Measurements from ENCODE around the gene PGAM2.
"Not testable (repeated sequence)": the region's sequence is repeated elsewhere in the genome, so short reads cannot be mapped to it uniquely, and the experiment has no call there.

Gene PGAM2

DNA sequence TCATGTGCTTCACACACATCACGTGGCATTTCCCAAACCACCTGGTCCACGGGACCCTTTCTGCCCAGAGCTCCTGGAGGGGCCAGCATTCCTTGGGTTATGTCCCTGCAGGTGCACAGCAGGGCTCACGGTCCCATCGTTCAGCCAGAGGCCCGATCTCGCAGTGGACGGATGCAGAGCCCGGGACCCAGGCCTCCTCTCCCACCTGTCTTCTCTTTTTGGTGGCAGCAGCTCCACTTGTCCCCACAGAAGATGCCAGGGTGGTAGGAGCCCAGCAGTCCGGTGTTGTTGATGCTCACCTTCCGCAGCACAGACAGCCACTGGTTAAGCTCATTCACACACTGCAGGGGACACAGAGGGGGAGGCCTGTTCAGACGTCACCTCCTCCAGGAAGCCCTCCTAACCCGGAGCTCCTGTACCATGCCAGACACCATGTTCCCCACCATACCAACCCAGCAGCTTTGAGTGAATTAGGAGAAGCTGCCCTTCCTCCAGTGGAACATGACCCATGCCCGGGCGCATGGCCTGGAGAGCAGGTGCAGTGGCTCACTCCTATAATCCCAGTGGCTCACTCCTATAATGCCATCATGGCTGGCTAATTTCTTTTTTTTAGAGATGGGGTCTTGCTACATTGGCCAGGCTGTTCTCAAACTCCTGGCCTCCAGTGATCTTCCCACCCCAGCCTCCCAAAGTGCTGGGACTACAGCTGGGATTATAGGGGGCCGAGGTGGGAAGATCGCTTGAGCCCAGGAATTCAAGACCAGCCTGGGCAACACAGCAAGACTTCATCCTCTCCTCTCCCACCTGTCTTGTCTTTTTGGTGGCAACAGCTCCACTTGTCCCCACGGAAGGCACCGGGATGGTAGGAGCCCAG is 31.2 kb downstream of the PGAM2 start:
- in situ Hi-C loops (cut with MboI; ENCODE audit: low sequenced_read_pairs), result not testable (repeated sequence)

DNA sequence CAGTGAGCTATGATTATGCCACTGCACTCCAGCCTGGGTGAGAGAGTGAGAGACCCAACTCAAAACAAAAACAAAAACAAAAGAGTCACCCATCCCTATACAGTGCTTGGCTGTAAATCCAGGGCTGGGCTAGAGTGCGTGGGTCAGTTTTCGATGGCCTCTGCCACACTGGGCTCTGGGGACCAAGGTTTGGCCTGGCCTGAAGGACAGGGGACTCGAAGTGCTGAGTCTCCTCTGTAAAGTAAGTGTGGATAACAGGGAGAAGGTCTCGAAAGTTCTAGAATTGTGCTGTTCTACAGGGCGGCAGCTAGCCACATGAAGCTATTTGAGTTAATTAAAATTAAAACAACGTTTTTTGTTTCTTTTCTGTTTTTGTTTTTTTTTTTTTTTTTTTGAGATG is 33.3 kb downstream of the PGAM2 start:
- in situ Hi-C loops (cut with MboI; ENCODE audit: low sequenced_read_pairs), result not testable (repeated sequence)

DNA sequence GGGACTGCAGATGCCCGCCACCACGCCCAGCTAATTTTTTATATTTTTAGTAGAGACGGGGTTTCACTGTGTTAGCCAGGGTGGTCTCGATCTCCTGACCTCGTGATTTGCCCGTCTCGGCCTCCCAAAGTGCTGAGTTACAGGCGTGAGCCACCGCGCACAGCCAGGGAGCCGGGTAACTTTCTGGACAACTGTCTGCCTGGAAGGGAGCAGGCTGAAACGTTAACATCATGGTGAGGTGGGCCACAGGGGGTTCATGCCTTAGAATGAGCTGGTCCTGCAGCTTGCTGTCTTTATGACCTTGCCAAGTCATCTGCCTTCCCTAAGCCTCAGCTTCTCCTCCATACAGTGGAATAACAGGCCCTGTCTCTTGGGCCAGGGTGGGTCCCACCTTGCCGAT is 34.0 kb downstream of the PGAM2 start:
- in situ Hi-C loops (cut with MboI; ENCODE audit: low sequenced_read_pairs), result not testable (repeated sequence)

DNA sequence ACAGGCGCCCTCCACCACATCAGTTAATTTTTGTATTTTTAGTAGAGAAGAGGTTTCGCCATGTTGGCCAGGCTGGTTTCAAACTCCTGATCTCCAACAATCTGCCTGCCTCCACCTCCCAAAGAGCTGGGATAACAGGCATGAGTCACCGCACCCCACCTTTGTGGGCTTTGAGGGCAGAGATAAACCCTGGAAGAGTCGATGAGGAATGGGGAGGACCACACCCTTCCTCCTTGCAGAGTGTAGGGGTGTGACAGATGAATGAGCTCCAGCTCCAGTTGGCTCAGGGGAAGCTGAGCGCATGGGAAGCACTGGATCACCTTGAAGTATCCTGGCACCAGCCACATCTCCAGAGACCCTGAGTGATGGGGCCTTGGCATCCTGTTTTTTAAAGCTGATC is 35.3 kb downstream of the PGAM2 start:
- in situ Hi-C loops (cut with MboI; ENCODE audit: low sequenced_read_pairs), result not testable (repeated sequence)

DNA sequence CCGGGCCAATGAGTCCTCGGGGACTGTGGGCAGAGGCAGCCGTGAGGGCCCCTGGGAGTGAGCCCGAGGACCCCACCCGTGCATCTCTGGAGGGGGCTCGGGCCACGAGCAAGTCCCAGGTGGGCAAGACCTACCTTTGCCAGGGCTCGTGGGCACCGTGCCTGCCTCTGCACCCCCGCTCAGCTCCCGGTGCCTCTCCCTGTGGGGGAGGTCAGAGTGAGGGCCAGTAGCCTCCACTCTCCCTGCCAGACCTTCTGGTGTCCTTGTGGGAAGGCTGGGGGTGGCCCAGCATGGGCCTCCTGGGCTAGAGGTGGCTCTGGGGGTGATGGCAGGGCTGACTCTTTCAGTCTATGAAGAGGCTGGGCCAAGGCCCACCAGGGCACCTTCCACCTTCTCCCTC is 35.9 kb downstream of the PGAM2 start:
- in situ Hi-C loops (cut with MboI; ENCODE audit: low sequenced_read_pairs), result not testable (repeated sequence)

DNA sequence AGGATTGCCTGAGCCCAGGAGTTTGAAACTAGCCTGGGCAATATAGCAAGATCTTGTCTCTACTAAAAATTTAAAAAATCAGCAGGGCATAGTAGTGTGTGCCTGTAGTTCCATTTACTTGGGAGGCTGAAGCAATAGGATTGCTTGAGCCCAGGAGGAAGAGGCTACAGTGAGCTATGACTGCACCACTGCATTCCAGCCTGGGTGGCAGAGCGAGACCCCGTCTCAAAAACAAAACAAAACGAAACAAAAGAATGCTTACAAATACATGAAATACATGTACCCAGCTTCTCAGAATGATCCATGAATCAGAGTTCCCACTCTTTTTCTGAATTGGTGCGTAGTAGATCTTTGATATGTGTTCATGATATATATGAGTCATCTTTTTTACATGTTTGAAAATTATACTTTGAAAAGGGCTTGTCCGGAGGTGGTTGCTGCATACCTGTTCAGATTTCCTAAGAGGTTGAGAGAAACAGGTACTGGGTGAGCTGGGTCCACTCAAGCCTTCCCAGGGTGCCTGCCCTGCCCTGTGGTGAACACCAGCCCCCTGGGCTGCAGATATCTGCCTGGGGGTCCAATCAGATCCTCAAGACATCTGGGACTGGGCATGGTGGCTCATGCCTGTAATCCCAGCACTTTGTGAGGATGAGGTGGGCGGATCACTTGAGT is 42.4 kb downstream of the PGAM2 start:
- in situ Hi-C loops (cut with MboI; ENCODE audit: low sequenced_read_pairs), result not testable (repeated sequence)

DNA sequence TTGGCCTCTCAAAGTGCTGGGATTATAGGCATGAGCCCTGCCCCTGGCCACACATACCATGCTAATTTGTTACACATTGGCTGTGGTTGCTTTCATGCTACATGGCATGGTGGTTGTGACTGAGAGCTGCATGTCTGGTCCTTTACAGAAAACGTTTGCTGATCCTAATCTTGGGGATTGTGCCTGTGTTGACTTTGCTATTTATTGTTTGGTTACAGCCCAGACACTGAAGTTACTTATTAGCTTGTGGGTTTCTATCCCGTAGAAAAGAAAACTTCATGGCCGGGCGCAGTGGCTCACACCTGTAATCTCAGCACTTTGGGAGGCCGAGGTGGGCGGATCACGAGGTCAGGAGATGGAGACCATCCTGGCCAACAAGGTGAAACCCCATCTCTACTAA is 43.3 kb downstream of the PGAM2 start:
- in situ Hi-C loops (cut with MboI; ENCODE audit: low sequenced_read_pairs), result not testable (repeated sequence)

DNA sequence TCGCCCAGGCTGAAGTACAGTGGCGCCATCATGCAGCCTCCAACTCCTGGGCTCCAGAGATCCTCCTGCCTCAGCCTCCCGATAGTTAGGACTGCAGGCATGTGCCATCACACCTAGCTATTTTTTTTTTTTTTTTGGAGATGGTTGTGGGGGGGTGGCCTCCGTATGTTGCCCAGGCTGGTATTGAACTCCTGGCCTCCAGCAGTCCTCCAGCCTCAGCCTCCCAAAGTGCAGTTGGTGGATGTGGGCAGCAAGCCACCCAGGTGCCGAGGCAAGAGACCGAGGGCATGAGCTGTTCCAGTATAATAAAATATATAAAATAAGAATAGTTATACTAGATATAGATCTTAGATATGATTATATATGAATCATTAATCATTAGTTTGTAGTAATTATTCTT is 45.5 kb downstream of the PGAM2 start:
- in situ Hi-C loops (cut with MboI; ENCODE audit: low sequenced_read_pairs), result not testable (repeated sequence)

DNA sequence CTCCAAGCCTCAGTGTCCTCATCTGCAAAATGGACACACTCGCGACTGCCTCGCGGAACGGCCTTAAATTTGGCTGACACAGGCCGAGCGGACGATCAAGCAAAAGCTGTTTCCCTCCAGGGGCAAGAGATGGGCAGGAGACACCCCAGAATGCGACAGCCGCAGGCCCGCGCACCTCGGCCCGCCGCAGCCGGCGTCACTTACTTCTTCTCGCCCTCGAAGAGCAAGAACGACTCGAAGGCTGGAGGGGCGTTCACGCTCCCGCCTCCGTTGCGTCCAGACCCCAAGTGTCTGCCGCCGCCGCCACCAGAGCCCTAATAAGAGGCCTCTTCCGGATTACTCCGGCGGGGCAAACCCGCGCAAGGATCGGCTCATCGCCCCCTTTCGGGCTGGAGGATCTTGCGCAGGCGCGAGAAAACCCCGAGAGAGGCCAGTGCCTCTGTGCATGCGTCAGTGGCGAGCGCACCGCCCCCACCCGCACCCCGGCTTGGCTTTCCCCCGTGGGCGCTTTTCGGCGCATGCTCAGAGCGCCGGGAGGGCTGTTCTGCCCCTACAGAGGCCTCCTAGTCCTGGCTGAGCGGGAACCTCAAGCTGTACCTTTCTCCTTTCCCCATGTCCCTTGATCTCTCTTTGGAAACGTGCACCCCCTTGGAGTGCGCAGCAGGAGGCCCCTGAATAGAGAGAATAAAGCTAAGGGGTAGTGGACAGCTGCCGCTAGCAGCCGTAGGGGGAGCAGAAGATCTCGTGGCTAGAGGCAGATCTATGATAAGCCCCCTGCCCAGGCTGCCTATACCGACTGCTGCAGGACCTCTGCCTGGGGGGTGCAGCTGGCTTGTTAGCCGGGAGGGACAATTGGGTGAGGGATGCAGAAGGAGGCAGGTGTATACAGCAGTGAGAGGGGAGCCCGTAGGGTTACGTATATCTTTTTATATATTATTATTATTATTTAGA is 46.2 kb downstream of the PGAM2 start:
- in situ Hi-C loops (cut with MboI; ENCODE audit: low sequenced_read_pairs), result not testable (repeated sequence)

DNA sequence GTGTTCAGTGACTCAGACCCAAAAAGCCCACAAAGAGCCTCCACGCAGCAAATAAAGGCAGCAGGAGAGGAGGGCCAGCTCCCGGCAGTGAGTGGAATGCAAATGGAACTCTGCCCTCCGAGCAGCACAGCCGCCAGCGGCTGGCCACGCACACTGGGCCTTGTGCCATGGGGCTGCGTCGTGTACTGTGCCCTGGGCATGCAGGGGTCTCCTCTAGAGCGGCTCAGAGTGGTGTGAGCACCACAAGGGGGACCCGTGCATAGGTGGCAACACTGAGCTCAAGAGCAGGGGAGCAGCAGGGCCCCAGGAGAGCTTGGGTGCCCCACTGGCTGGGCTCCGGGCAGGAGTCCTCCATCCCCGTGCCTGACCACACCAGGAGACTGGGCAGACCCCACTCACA is 50.3 kb downstream of the PGAM2 start:
- in situ Hi-C loops (cut with MboI; ENCODE audit: low sequenced_read_pairs), result not testable (repeated sequence)

Measured in HL-60/S4 (cell line).